Measurements from ENCODE around the gene CEP41.

GRCh38 chr7:130433301-130433700 lies 7.5 kb downstream of the CEP41 start:
- TF ChIP-seq POLR2A (IDR thresholded peaks at IDR 0.05): no peak
- no peak for TF ChIP-seq CTCF (IDR thresholded peaks at IDR 0.05)
- TF ChIP-seq EP300 (IDR thresholded peaks at IDR 0.05): no peak
